Measurements from ENCODE around the gene NTNG1.

NTNG1 gene

GRCh38 chr1:107413546-107413945, 272.7 kb downstream of the NTNG1 start:
- DNase-seq (ENCODE audit: low spot score) = no peak

GRCh38 chr1:107413951-107414350, 273.1 kb downstream of the NTNG1 start:
- no peak for DNase-seq (ENCODE audit: low spot score)

GRCh38 chr1:107414550-107414949, 273.7 kb downstream of the NTNG1 start:
- no peak for DNase-seq (ENCODE audit: low spot score)

- no peak for DNase-seq (ENCODE audit: low spot score)
Observed at GRCh38 chr1:107415241-107415640, 274.4 kb downstream of the NTNG1 start.

GRCh38 chr1:107419003-107419402, 278.2 kb downstream of the NTNG1 start:
- no peak for DNase-seq (ENCODE audit: low spot score)

GRCh38 chr1:107422901-107423300, 282.1 kb downstream of the NTNG1 start:
- no peak for DNase-seq (ENCODE audit: low spot score)

GRCh38 chr1:107430540-107431228, 289.8 kb downstream of the NTNG1 start:
- peak; percentile 21 for DNase-seq (ENCODE audit: low spot score)

- DNase-seq (ENCODE audit: low spot score) = no peak
Observed at GRCh38 chr1:107432108-107432507, 291.3 kb downstream of the NTNG1 start.

GRCh38 chr1:107433068-107433467, 292.2 kb downstream of the NTNG1 start:
- DNase-seq (ENCODE audit: low spot score) = no peak

- DNase-seq (ENCODE audit: low spot score) = no peak
Observed at GRCh38 chr1:107433635-107434360, 293.0 kb downstream of the NTNG1 start.

GRCh38 chr1:107434361-107434693, 293.5 kb downstream of the NTNG1 start:
- DNase-seq (ENCODE audit: low spot score) = no peak

- no peak for DNase-seq (ENCODE audit: low spot score)
Observed at GRCh38 chr1:107436552-107437241, 295.9 kb downstream of the NTNG1 start.

- DNase-seq (ENCODE audit: low spot score) = no peak
Observed at GRCh38 chr1:107439567-107439966, 298.7 kb downstream of the NTNG1 start.

- DNase-seq (ENCODE audit: low spot score) = no peak
Observed at GRCh38 chr1:107442551-107442950, 301.7 kb downstream of the NTNG1 start.

- DNase-seq (ENCODE audit: low spot score) = no peak
Observed at GRCh38 chr1:107443027-107443426, 302.2 kb downstream of the NTNG1 start.

GRCh38 chr1:107443860-107444259, 303.0 kb downstream of the NTNG1 start:
- no peak for DNase-seq (ENCODE audit: low spot score)

- no peak for DNase-seq (ENCODE audit: low spot score)
Observed at GRCh38 chr1:107444302-107444701, 303.5 kb downstream of the NTNG1 start.

- DNase-seq (ENCODE audit: low spot score) = no peak
Observed at GRCh38 chr1:107449326-107449725, 308.5 kb downstream of the NTNG1 start.

- DNase-seq (ENCODE audit: low spot score) = no peak
Observed at GRCh38 chr1:107450899-107451664, 310.2 kb downstream of the NTNG1 start.

GRCh38 chr1:107451715-107452114, 310.9 kb downstream of the NTNG1 start:
- DNase-seq (ENCODE audit: low spot score) = no peak

GRCh38 chr1:107454791-107455190, 314.0 kb downstream of the NTNG1 start:
- no peak for DNase-seq (ENCODE audit: low spot score)

- no peak for DNase-seq (ENCODE audit: low spot score)
Observed at GRCh38 chr1:107457989-107458388, 317.1 kb downstream of the NTNG1 start.

Measured in HuH-7.5 (cell line).